ENCODE results near the gene TSHZ2.

DNA sequence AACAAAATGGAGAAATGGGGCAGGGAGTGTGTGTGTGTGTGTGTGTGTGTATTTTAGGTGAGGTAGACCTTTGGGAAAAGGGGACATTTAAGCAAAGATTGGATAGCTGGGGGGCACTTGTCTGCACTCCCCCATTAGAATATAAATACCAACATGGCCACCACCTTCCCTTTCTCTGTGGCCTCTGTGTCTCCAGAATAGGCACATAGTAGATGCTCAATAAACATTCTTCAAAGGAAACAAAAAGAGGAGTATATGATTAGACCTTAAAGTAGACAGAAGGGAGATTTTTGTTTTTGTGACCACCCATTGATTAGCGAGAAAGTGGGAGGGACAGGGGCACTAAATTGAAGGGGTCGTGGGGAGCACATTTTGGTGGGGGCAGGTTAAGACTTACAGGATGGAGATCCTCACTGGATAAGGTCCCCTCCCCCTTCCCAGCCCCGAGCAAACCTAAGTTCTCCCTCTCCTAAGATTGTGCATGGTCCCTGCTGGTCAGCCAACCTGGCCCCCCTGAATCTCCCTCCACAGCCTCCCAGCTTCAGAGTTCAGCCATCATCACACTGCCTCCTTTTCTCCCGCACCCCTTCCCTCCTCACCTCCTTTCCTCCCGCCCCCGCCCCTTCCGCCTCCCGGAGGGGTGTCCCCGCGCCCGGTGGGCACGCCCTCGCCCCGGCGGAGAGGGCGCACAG is 514 bp upstream of the TSHZ2 start:
- TF ChIP-seq, protein P1, sequence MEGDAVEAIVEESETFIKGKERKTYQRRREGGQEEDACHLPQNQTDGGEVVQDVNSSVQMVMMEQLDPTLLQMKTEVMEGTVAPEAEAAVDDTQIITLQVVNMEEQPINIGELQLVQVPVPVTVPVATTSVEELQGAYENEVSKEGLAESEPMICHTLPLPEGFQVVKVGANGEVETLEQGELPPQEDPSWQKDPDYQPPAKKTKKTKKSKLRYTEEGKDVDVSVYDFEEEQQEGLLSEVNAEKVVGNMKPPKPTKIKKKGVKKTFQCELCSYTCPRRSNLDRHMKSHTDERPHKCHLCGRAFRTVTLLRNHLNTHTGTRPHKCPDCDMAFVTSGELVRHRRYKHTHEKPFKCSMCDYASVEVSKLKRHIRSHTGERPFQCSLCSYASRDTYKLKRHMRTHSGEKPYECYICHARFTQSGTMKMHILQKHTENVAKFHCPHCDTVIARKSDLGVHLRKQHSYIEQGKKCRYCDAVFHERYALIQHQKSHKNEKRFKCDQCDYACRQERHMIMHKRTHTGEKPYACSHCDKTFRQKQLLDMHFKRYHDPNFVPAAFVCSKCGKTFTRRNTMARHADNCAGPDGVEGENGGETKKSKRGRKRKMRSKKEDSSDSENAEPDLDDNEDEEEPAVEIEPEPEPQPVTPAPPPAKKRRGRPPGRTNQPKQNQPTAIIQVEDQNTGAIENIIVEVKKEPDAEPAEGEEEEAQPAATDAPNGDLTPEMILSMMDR (IDR thresholded peaks at IDR 0.05), result no peak
- TF ChIP-seq ZFX (IDR thresholded peaks at IDR 0.05; ENCODE audit: borderline replicate concordance), result no peak
